ENCODE data around the gene OTUD7B. TPM values are rescaled to one million over a fixed set of nuclear protein-coding genes. Genes with fewer than 3 reads are reported as not detected.
A peak's percentile ranks its signal among the peaks of the same experiment; 100 is the strongest.

The OTUD7B gene
- total RNA-seq, 3 donors from 2014 or later (not counting 1 experiment from before 2014, with no cell fraction given) = 10.6 to 19.6 (median 12.3) TPM

DNA sequence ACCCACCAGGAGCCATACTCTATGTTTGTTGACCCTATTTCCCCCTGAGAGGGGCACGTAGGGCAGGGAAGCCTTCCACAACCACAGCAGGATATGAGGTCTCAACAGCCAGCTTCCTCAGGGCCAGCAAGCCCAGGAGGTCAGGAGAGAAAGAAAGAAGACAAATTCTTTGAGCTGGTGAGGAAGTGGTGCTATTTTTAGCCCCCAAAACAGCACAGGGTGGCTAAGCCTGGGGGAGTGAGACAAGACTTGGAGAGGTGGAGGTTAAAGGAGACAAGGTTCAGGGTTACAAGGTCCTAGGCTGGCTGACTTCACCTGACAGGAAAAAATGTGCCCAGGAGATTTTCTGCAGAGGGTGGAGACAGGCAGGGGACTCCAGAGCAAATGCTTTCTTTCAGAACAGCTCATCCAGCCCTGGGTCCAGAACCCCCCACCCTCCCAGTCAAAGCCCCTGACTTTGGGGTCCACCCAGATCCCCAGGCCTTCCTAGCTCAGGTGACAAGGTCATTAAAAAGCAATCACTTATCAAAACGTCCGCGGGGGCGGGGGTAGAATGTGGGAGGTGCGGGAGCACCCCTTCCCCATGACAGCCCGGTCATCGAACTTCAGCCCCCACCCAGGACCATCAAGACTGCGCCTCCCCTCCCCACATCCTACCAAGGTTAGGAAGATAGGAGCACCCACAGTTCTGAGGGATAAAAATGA is 94.2 kb downstream of the OTUD7B start:
- H3K4me3 ChIP-seq (ENCODE audit: low read length) = no peak overlapping the region
- peaks cover 4% of the 10 kb centered on the region for H3K27me3 ChIP-seq (ENCODE audit: control insufficient read depth, insufficient read depth, low read length)
- no peaks in the 10 kb centered on the region for H3K36me3 Mint-ChIP-seq
- DNase-seq = peak in 1 of 2 donors; percentile 11
- intact Hi-C loops (cut with micrococcal nuclease) = no loop called here
- no peak for ATAC-seq
- peaks cover 18 to 26% of the 10 kb centered on the region in 2 donors for H3K27me3 Mint-ChIP-seq (ENCODE audit: low read depth in 2 of 2)
- 0% methylated on average over 1 of the region's 9 CpGs for WGBS (ENCODE audit: insufficient coverage)
- H3K9me3 ChIP-seq (ENCODE audit: control insufficient read depth, insufficient read depth, low read length) = no peaks in the 10 kb centered on the region
- peaks cover 6 to 24% of the 10 kb centered on the region in 2 donors for H3K4me1 Mint-ChIP-seq
- H3K27ac ChIP-seq (ENCODE audit: low read length) = no peak overlapping the region
- peak overlapping the region in 1 of 2 donors; percentile 48 for H3K27ac Mint-ChIP-seq
- peaks cover 22% of the 10 kb centered on the region for H3K4me1 ChIP-seq (ENCODE audit: control insufficient read depth, insufficient read depth, low read length)
- H3K4me3 Mint-ChIP-seq = peak overlapping the region; percentile 7
- H3K36me3 ChIP-seq (ENCODE audit: control insufficient read depth, insufficient read depth, low read length) = no peaks in the 10 kb centered on the region
- no peak for TF ChIP-seq CTCF (IDR thresholded peaks at IDR 0.05)
- no peaks in the 10 kb centered on the region for H3K9me3 Mint-ChIP-seq

GRCh38 chr1:149915429-149916192 is 94.9 kb downstream of the OTUD7B start:
- no peak for DNase-seq
- H3K4me3 ChIP-seq (ENCODE audit: low read length) = no peak overlapping the region
- Mint-ChIP-seq H3K27ac (peak overlapping the region in 1 of 2 donors; percentile 48), H3K36me3 (no peaks in the 10 kb centered on the region), H3K4me1 (peaks cover 6 to 24% of the 10 kb centered on the region in 2 donors), H3K27me3 (ENCODE audit: low read depth in 2 of 2) (peaks cover 18 to 26% of the 10 kb centered on the region in 2 donors), H3K4me3 (peak overlapping the region; percentile 7), H3K9me3 (no peaks in the 10 kb centered on the region)
- intact Hi-C loops (cut with micrococcal nuclease) = no loop called here
- no peaks in the 10 kb centered on the region for H3K9me3 ChIP-seq (ENCODE audit: control insufficient read depth, insufficient read depth, low read length)
- no peak for ATAC-seq
- H3K27me3 ChIP-seq (ENCODE audit: control insufficient read depth, insufficient read depth, low read length) = peaks cover 4% of the 10 kb centered on the region
- no peak for TF ChIP-seq CTCF (IDR thresholded peaks at IDR 0.05)
- 77% methylated on average over 10 of the region's 11 CpGs for WGBS (ENCODE audit: insufficient coverage)
- H3K27ac ChIP-seq (ENCODE audit: low read length) = no peak overlapping the region
- H3K4me1 ChIP-seq (ENCODE audit: control insufficient read depth, insufficient read depth, low read length) = peaks cover 22% of the 10 kb centered on the region
- no peaks in the 10 kb centered on the region for H3K36me3 ChIP-seq (ENCODE audit: control insufficient read depth, insufficient read depth, low read length)

DNA sequence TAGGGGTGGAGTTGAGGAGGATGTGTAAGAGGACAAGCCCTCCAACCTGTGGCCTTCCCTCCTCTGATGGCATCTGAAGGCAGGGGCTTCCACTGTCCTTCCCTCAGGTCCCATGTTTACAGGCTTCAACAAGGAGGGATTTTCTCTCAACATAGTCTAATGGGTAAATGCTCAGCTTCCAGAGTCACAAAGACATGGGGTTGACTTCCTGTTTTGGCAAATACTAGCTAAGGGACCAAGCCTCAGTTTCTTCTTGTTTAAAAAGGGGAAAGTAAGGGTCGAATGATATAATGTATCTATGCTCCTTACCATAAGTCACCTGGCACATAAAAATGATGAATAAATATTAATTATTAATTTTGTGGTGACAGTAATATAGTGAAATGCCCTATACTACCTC is 96.0 kb downstream of the OTUD7B start:
- no peaks in the 10 kb centered on the region for H3K36me3 Mint-ChIP-seq
- Histone ChIP-seq H3K36me3 (ENCODE audit: control insufficient read depth, insufficient read depth, low read length) (no peaks in the 10 kb centered on the region), H3K4me1 (ENCODE audit: control insufficient read depth, insufficient read depth, low read length) (peaks cover 22% of the 10 kb centered on the region), H3K4me3 (ENCODE audit: low read length) (no peak overlapping the region), H3K27ac (ENCODE audit: low read length) (no peak overlapping the region), H3K9me3 (ENCODE audit: control insufficient read depth, insufficient read depth, low read length) (no peaks in the 10 kb centered on the region), H3K27me3 (ENCODE audit: control insufficient read depth, insufficient read depth, low read length) (peaks cover 4% of the 10 kb centered on the region)
- H3K9me3 Mint-ChIP-seq = no peaks in the 10 kb centered on the region
- no CpG with 5 or more reads among the region's 1 CpG for WGBS (ENCODE audit: insufficient coverage)
- H3K4me1 Mint-ChIP-seq = peaks cover 6 to 24% of the 10 kb centered on the region in 2 donors
- TF ChIP-seq CTCF (IDR thresholded peaks at IDR 0.05) = no peak
- H3K27me3 Mint-ChIP-seq (ENCODE audit: low read depth in 2 of 2) = peaks cover 18 to 26% of the 10 kb centered on the region in 2 donors
- H3K4me3 Mint-ChIP-seq = no peak overlapping the region
- ATAC-seq = no peak
- no peak overlapping the region for H3K27ac Mint-ChIP-seq
- intact Hi-C loops (cut with micrococcal nuclease) = no loop called here
- DNase-seq = no peak

Measured in natural killer cell (primary cell).